Stimulated activated CD8-positive, alpha-beta memory T cell treated with anti-CD3 and anti-CD28 coated beads, Interleukin-7, amount 100 ng/mL, for 4 hours (primary cell): ENCODE results near the gene PKN2.
"Not testable (repeated sequence)": the region's sequence is repeated elsewhere in the genome, so short reads cannot be mapped to it uniquely, and the experiment has no call there.

Experiments
- DNase-seq, 2 donors: peaks; one replicate each; pipeline ENCODE4 v3.0.0-alpha.2; 2020; ENCODE audit warnings: low read depth in 2 of 2

The PKN2 gene

DNA sequence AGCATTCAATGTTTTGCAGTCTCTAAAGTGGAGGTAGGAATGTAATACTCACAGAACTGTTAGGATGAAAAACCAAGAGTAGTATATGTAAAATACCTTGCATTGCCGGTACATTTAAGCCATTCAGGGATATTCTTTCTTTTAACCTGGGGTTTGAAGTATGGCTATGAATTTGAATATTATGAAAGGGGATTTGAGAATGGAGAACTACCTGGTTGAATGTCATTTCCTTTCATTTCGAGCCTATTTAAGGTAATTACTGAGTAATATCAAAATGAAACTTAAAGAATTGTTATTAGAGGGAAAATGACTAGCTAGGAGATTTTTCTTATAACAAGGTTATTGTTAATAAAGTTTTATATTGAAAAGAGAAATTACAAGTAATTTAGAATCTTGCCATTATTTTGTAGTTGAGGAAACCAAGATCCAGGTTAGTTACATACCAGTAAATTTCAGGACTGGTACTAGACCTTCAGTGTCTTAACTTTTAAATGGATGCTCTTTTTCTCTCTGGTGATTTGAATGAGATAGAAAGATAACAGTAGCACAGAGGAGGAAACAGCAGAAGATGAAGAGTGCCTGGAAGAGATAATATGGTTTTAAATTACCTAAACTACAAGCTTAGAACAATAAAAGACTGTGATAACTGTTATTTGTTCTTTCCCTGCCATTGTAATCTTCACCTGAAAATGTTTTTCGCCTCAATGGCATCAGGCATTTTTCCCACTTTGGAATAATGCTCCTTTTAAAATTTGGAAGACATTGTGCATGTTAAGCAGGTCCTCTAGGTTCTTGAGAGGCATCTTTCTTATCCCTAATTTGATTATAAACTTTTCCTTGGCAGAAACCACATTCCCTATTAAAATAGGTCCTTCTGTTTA lies 103.2 kb downstream of the PKN2 start:
- DNase-seq, result no peak

DNA sequence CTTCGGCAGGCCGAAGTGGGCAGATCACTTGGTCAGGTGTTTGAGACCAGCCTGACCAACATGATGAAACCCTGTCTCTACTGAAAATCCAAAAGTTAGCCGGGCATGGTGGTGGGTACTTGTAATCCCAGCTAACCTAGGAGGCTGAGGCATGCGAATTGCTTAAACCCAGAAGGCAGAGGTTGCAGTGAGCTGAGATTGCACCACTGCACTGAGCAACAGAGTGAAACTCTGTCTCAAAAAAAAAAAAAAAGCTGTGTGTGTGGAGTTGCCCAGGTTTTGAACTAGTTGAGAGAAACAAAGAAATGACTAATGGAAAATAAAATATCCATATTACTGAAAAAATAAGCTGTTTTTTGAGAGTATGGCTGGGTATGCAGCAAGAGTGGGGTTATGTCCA lies 107.1 kb downstream of the PKN2 start:
- DNase-seq, result no peak

DNA sequence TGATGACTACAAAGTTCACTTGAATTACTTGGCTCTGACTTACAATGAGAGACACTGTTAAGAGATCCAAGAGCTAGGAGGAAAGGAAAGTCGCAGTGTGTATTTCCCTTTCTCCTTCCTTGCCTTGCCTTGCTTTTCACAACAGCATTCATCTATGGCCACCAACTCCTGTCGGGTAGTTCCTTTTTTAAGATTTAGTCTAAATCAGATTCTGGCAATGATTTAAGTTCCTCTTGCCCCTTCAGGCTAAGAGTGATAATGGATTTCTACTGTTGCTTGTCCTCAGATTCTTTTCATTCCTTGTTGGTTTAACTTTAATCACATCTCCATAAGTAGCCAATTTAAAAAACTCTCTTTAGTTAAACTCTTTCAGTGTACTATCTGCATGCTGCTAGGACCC lies 115.4 kb downstream of the PKN2 start:
- no peak for DNase-seq

DNA sequence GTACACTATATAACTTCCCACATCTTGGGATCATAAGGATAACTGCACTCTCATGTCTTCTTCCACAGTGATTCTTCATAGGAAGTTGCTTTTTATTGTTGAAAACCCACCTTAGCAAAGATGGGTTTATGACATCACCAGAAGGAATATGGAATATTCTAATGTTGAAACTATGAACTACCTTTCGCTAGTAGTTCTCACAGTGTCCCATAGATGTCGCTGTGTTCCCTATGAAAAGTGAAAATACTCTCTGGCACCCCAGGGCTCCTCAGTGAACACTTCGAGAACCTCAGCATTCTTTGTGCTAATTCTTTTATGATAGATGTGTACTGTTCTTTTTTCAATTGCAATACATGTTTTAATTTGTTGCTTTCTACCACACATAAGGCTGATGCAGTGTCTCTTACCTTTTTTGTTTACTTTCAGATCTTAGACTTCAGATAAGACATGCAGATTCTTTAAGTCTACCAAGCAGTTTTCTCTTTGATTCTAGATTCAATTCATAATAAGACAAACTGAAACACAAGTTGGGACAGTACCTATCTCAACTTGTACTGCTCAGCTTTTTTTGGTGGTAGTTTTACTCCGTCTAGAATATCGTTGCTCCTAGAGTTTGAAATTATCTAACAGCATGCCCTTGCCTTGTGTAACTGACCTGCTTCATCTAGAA lies 116.4 kb downstream of the PKN2 start:
- peak in 1 of 2 donors; percentile 1 for DNase-seq

DNA sequence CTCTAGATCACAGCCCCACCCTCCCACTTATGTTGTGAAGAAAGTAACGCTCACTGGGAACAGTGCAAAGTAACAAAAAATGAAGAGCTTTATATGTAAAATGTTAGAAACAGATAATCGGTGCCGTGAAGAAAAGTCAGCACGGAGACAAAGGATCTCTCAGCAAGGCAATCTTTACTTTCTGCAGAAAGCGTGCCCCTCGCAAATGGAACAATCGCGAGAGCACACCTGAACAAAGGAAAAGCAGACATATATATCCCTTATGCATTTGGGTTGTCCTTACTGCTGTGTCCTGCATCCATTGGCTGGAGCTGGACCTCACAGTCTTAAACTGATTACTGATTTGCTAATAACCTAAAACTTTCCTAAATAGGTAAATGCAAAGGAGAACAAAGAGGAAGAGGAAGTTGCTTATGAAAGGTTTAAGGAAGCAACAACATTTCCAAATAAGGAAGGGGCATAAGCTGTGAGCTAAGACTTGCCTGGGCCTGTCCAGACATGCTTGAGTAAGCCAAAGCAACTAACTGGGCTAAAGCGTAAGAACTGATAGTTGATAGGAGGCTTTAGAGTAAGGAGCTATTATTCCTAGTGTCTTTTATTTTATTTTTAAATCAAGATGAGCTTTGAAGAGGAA lies 117.6 kb downstream of the PKN2 start:
- DNase-seq, result no peak

DNA sequence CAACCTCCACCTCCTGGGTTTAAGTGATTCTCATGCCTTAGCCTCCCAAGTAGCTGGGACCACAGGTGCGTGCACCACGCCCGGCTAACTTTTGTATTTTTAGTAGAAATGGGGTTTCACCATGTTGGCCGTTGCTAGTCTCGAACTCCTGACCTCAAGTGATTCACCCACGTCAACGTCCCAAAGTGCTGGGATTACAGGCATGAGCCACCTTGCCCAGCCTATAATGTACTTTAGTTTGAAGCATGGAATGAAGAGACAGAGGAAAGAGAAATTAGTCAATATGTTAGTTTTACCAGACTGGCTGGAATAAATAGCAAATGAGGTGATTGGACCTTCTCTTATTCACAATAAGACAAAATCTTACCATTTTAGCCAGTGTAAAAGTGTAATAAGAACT lies 118.3 kb downstream of the PKN2 start:
- DNase-seq, result no peak

DNA sequence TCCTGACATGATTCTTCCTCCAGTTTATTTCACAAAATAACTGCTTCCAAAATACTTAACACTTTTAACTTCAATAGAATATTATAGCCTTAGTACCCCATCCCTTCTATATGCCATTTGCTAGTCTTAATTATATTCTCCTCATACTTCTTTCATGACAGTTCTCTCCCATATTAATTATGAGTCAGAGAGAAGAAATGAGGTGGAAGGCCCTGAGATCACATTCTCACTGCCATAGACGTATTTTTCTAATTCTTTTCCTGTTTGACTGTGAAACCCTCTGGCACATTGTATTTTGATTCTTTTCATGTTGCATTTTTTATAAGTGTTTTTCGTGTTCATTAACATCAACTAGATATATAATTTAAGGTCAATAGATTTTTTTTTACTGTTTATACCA lies 118.9 kb downstream of the PKN2 start:
- DNase-seq, result no peak

DNA sequence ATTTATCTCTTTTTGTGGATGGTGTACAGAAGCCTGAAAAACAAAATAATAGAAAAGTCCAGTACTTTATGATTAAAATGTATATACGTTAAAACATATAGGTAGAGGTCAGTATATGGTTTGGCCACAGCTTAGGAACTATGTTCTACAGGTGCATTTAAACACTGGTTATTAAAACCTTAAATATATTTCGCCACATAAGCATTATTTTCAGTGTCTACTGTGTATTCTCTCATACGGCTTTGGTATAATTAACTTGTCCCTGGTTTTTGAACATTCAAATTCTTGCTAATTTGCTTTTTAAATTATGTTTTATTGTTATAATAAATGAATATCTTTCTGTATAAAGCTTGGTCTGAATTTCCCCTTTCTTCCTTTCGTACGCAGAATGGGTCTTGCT lies 119.4 kb downstream of the PKN2 start:
- no peak for DNase-seq

DNA sequence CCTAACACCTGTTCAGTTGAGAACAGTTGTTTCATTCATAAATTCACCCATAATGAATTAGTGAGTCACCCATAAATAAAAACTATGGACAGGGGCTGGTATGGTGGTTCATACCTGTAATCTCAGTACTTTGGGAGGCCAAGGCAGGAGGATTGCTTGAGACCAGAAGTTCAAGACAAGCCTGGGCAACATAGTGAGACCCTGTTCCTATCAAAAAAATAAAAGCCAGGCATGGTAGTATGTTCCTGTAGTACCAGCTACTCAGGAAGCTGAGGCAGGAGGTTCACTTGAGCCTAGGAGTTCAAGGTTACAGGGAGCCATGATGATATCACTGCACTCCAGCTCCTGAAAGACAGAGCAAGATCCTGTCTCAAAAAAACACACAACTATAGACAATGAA lies 128.3 kb downstream of the PKN2 start:
- DNase-seq, result no peak

DNA sequence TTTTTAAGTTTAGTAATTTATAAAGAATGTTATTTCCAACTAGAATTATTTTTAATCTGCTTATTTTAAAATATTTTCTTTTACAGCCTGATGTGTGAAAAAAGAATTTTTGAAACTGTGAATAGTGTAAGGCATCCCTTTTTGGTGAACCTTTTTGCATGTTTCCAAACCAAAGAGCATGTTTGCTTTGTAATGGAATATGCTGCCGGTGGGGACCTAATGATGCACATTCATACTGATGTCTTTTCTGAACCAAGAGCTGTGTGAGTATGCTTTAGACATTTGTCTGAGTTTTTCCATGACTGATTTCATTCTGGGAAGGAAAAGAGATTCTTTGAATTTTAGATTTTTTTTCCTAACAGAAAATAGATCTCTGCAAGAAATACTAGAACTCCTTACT lies 129.4 kb downstream of the PKN2 start:
- no peak for DNase-seq

DNA sequence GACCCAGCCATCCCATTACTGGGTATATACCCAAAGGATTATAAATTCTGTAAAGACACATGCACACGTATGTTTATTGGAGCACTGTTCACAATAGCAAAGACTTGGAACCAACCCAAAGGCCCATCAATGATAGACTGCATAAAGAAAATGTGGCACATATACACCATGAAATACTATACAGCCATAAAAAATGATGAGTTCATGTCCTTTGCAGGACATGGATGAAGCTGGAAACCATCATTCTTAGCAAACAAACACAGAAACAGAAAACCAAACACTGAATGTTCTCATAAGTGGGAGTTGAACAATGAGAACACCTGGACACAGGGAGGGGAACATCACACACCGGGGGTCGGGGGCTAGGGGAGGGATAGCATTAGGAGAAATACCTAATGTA lies 135.6 kb downstream of the PKN2 start:
- DNase-seq, result not testable (repeated sequence)

DNA sequence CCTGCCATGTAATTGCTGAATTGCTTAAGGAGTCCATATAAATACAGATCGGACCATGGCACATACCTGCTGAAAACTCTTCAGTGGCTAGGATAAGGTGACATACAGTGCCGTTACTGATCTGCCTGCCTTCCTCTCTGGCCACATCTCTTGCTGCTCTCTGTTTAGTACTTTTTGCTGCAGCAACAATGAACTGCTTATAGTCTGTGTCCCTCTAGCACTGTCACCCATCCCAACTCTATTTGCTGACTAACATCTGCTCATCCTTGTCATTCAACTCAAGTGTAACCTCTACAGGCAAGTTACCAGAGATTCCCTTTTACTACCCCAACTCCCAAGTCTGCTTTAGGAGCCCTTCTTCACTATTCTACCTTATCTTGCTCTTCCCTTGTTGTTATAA lies 141.6 kb downstream of the PKN2 start:
- no peak for DNase-seq

DNA sequence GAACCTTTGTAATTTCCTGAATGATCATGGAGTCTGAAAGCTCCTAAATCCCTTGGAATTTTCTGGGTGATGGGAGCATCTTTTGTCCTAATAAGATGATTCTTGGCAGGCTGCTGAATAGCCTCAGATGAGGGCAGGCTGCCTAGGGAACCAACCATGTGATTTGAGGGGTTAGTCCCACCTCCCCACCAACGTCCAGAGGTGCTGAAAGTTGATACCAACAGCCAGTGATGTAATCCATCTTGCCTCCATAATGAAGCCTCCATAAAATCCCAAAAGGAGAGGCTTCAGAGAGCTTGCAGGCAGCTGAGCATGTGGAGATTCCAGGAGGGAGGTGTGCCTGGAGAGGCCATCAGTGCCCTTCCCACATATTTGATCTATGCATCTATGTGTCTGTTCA lies 163.6 kb downstream of the PKN2 start:
- DNase-seq, result no peak

DNA sequence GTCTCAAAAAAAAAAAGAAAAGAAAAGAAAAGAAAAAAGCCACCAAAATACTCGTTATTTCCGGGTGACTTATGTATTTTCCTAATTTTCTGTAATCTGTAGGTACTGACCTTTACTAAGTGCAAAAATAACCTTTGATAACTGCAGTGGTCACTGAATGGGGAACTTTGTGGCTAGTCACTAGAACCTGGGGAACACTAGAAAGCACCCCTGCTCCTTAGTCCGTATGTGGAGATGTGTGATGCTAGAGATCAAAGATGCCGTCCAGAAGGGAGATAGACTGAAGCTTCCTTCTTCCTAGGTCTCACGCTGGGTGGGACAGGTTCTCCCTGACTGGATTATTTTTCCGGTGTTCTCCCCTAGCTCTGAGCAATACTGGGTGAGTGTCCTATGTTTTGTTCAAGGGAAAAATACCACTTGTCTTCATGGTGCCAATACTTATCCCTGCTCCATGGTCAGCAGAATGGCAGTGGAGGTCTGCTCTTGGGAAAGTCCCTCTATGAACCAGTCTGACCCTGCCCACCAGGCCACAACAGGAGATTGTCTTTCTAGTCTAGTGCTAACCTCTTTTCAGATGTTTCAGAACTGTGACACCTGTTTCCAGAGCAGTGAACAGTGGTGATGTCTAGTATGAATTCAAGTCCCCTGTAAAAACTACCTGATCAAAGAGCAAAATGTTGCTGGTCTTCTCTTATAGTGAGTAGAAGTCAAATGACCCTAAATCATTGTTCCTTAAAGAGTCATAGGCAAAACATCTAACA lies 167.4 kb downstream of the PKN2 start:
- DNase-seq, result no peak

DNA sequence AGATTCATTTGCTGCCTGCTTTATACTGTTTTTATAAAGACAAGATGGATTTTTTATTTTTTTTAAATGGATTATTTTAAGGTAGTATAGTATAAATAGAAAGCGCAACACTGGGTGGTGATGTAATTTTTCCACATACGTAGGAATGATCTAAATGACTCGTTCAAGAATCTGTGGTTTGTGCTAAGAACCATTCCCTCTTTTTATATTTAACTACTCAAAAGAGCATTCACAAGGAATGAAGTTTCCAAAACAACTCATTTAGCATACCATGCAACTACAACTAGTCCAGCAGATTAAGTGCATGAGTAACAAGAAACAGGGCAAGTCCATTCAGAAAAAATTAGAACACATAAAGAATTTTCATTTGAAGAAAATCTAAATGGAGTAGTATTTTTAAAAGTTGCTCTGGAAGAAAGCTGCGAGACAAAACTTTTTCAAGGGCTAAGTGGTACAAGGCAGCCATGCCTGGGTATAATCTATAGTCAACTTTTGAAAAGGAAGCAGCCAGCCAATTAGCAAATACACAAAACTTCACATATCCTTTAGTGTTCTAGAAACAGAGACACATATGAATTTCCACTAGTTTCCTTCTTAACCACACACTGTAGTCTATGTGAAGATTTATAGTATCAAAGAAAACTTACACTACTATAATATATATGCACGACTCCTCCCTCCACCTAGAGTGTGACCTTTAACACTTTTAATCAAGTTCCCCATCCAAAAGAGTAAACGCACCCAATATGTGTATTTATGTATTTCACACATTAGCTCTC lies 183.9 kb downstream of the PKN2 start:
- DNase-seq, result no peak

DNA sequence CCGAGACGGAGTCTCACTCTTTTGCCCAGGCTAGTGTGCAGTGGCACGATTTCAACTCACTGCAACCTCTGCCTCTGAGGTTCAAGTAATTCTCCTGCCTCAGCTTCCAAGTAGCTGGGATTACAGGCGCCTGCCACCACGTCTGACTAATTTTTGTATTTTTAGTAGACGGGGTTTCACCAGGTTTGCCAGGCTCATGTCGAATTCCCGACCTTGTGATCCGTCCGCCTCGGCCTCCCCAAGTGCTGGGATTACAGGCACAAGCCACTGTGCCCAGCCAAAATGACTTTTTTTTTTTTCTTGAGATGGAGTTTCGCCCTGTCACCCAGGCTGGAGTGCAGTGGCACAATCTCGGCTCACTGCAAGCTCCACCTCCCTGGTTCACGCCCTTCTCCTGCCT lies 185.6 kb downstream of the PKN2 start:
- not testable (repeated sequence) for DNase-seq

DNA sequence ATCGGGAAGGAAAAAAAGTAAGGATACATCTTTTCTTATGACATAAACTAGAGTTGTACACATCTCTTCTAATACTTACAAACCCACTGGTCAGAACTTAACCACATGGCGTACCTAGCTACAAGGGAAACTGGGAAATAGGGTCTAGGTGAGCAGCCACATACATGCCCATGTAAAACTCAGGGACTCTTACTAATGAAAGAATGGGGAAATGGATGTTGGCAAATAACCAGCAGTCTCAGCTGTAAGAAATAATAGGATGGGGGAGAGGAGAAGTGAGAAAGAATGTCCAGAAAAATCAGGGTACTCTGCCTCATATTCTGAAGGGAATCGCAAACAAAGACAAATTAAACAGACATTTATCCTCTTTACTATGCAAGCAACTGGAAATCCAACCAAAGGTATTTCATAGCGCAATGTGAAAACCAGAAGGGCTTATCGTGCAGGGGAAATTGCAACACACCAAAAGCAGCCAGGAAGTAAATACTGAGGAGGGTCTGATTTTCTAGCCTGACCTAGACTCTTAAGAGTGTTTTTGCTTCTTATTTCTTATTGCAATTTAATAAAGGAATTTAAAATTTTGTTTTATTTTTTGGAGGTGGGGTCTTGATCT lies 189.8 kb downstream of the PKN2 start:
- no peak for DNase-seq

DNA sequence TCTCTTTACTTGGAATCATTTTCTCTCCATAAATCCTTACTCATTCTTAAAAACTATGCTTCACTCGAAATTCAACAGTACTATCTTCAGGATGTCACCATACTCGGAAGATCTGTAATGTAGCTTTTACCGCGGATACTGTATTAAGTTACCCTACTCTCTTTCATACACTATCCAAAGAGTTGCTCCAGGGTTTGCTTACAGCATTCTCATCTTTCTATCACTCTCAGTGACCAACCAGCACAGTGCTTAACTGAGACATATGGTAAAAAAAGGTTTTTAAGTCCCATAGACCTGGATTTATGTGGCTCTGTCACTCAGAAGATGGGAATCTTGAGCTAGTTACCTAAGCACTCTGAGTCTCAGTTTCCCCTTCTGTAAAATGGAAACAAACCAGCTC lies 191.5 kb downstream of the PKN2 start:
- DNase-seq, result no peak

DNA sequence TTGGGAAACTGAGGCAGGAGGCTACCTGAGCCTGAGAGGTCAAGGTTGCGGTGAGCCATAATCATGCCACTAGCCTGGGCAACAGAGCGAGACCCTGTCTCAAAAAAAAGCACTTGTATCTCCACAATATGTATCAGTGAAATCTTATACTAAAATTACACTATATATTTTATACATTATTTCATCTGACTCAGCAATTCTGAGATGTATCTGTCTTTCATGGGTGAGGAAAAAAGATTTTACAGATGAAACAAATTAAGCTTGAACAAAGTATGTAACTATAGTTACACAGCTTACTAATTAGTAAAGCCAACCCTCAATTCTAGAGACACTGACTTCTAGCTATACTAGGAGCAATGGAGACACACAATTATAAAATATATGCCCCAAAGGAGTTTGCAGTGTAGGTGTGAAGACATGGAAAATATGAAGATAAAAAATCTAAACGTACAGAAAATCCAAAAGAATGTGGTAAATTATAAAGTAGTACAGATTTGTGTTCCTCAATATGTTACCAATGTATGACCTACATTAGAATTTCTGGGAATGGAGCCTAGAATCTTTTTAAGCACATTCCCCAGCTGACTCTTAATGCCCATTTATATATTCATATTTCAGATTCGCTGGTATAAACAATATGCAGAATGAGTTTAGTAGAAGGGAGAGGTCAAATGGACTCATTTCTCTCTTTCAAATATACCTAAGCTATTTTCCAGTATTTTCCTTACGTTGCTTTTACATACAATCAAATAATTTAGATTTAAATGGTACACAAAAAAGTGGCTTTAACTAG lies 192.7 kb downstream of the PKN2 start:
- no peak for DNase-seq

DNA sequence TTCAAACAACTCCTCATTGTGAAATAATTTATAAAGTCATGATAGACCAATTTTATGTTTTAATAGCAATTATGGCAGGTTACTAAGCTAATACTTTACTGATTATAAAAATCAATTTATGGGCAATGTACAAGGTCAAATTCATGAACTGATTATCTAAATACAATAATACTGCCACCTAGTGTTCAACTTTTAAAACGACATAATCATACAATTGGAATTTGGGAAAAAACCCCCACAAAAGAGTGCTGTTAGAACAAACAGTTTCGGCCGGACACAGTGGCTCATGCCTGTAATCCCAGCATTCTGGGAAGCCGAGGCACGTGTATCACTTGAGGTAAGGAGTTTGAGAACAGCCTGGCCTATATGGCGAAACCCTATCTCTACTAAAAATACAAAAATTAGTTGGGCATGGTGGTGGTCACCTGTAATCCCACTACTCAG lies 193.3 kb downstream of the PKN2 start:
- no peak for DNase-seq
